ENCODE measurements around the gene PRELID3B.

Gene PRELID3B

GRCh38 chr20:58984691-58985090, 57.9 kb downstream of the PRELID3B start:
- H3K27ac ChIP-seq = no peak overlapping the region

More at GRCh38 chr20:58984691-58985090, 57.9 kb downstream of the PRELID3B start:
- no peak overlapping the region for H3K4me3 ChIP-seq
- peak; percentile 53 for DNase-seq (ENCODE audit: low spot score)
- TF ChIP-seq, protein P1, sequence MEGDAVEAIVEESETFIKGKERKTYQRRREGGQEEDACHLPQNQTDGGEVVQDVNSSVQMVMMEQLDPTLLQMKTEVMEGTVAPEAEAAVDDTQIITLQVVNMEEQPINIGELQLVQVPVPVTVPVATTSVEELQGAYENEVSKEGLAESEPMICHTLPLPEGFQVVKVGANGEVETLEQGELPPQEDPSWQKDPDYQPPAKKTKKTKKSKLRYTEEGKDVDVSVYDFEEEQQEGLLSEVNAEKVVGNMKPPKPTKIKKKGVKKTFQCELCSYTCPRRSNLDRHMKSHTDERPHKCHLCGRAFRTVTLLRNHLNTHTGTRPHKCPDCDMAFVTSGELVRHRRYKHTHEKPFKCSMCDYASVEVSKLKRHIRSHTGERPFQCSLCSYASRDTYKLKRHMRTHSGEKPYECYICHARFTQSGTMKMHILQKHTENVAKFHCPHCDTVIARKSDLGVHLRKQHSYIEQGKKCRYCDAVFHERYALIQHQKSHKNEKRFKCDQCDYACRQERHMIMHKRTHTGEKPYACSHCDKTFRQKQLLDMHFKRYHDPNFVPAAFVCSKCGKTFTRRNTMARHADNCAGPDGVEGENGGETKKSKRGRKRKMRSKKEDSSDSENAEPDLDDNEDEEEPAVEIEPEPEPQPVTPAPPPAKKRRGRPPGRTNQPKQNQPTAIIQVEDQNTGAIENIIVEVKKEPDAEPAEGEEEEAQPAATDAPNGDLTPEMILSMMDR (IDR thresholded peaks at IDR 0.05) = no peak

Data from coronary artery (tissue), 2 donors.